CD14-positive monocyte (primary cell): ENCODE results near the gene KSR2. TPM values are rescaled to one million over a fixed set of nuclear protein-coding genes. Genes with fewer than 3 reads are reported as not detected.

Source experiments
- DNase-seq, 3 donors: peaks; one replicate each; pipeline ENCODE4 v3.0.0-alpha.2; 2011 to 2022
- H2AFZ ChIP-seq: 2 replicates; pipeline ENCODE4 v1.6.0; 2012; ENCODE audit warnings: mild to moderate bottlenecking, low read depth, low read length, inconsistent platforms; ENCODE audit not compliant: insufficient read depth, poor library complexity, severe bottlenecking
- H3K27ac ChIP-seq, 2 donors: 1 replicate in 1 of 2; 2 replicates in 1 of 2; pipeline ENCODE4 v1.5.1; 2012 to 2013; ENCODE audit warnings: low read length in 2 of 2, control low read depth in 1 of 2, inconsistent platforms in 1 of 2, low read depth in 1 of 2, mild to moderate bottlenecking in 1 of 2
- H3K27me3 ChIP-seq, 2 donors: one replicate each; pipeline versions ENCODE4 v1.6.0 to v1.6.1; 2011 to 2013; ENCODE audit warnings: low read length in 2 of 2; ENCODE audit not compliant: control insufficient read depth in 2 of 2, insufficient read depth in 2 of 2
- H3K36me3 ChIP-seq, 2 donors: replicated peaks in 1 of 2; 1 replicate in 1 of 2; 2 replicates in 1 of 2; pipeline versions ENCODE4 v1.5.1 to v1.6.1; 2012 to 2013; ENCODE audit warnings: low read length in 2 of 2, control low read depth in 1 of 2, inconsistent platforms in 1 of 2, mild to moderate bottlenecking in 1 of 2; ENCODE audit not compliant: insufficient read depth in 2 of 2, control insufficient read depth in 1 of 2
- H3K4me1 ChIP-seq, 2 donors: 1 replicate in 1 of 2; 2 replicates in 1 of 2; pipeline versions ENCODE4 v1.5.1 to v1.6.1; 2012 to 2013; ENCODE audit warnings: low read length in 2 of 2, control low read depth in 1 of 2, inconsistent platforms in 1 of 2, mild to moderate bottlenecking in 1 of 2, moderate library complexity in 1 of 2; ENCODE audit not compliant: insufficient read depth in 2 of 2, control insufficient read depth in 1 of 2
- H3K4me2 ChIP-seq: replicated peaks from 2 replicates; pipeline ENCODE3; 2012; ENCODE audit warnings: low read length, moderate library complexity, mild to moderate bottlenecking; ENCODE audit not compliant: poor library complexity, severe bottlenecking; ENCODE audit errors: extremely low read depth
- H3K4me3 ChIP-seq, 3 experiments: fragments of 200-600 bp in 1 of 3; sonication (generic) in 1 of 3; replicated peaks in 1 of 3; 1 replicate in 2 of 3; 2 replicates in 1 of 3; pipeline ENCODE4 v1.5.1; 2011 to 2013; ENCODE audit warnings: low read length in 3 of 3, mild to moderate bottlenecking in 3 of 3, control low read depth in 2 of 3, low read depth in 2 of 3, inconsistent platforms in 1 of 3, moderate library complexity in 1 of 3
- H3K79me2 ChIP-seq: 2 replicates; pipeline ENCODE4 v1.6.0; 2012; ENCODE audit warnings: mild to moderate bottlenecking, control low read depth, inconsistent platforms, low read length, moderate library complexity; ENCODE audit not compliant: insufficient read depth
- H3K9ac ChIP-seq: 2 replicates; pipeline ENCODE4 v1.6.0; 2017; ENCODE audit warnings: low read length, mild to moderate bottlenecking; ENCODE audit not compliant: insufficient read depth, poor library complexity, severe bottlenecking
- H3K9me3 ChIP-seq, 2 donors: replicated peaks in 1 of 2; 1 replicate in 1 of 2; 2 replicates in 1 of 2; pipeline versions ENCODE4 v1.5.1 to v1.6.1; 2012 to 2013; ENCODE audit warnings: low read length in 2 of 2, control low read depth in 1 of 2; ENCODE audit not compliant: control insufficient read depth in 1 of 2, insufficient read depth in 1 of 2
- H4K20me1 ChIP-seq: 2 replicates; pipeline ENCODE4 v1.6.0; 2012; ENCODE audit warnings: mild to moderate bottlenecking, low read length, control low read depth, moderate library complexity; ENCODE audit not compliant: insufficient read depth
- H3K27ac Mint-ChIP-seq, 7 donors: one replicate each; pipeline ENCODE4 v1.8.0; 2020; ENCODE audit warnings: mild to moderate bottlenecking in 7 of 7, mixed read lengths in 7 of 7, moderate library complexity in 6 of 7, inconsistent platforms in 2 of 7
- H3K27me3 Mint-ChIP-seq, 3 donors: one replicate each; pipeline ENCODE4 v1.8.0; 2021 to 2022; ENCODE audit warnings: low read depth in 3 of 3, mild to moderate bottlenecking in 3 of 3, mixed read lengths in 3 of 3, moderate library complexity in 3 of 3, inconsistent platforms in 1 of 3
- H3K36me3 Mint-ChIP-seq, 2 donors: one replicate each; pipeline ENCODE4 v1.8.0; 2020; ENCODE audit warnings: mixed read lengths in 2 of 2, inconsistent platforms in 1 of 2, mild to moderate bottlenecking in 1 of 2
- H3K4me1 Mint-ChIP-seq: one replicate; pipeline ENCODE4 v1.8.0; 2020; ENCODE audit warnings: mild to moderate bottlenecking, mixed read lengths
- H3K4me3 Mint-ChIP-seq, 2 donors: one replicate each; pipeline ENCODE4 v1.8.0; 2020; ENCODE audit warnings: mild to moderate bottlenecking in 2 of 2, mixed read lengths in 2 of 2, moderate library complexity in 1 of 2
- H3K9me3 Mint-ChIP-seq, 7 donors: one replicate each; pipeline ENCODE4 v1.8.0; 2020 to 2022; ENCODE audit warnings: mixed read lengths in 7 of 7, mild to moderate bottlenecking in 6 of 7, moderate library complexity in 6 of 7, inconsistent platforms in 2 of 7
- WGBS: methylation state at CpG from one replicate; pipeline ENCODE4 v1.1.5; 2013; ENCODE audit warnings: missing lambda C conversion rate; ENCODE audit not compliant: insufficient coverage; 5-methylcytosine and 5-hydroxymethylcytosine counted together
- intact Hi-C, 2 donors: fragments of 100-400 bp; cut with micrococcal nuclease; formaldehyde crosslinking; loops; one replicate each; pipeline versions ENCODE4 v1.15.0 to v1.15.1; 2023
- polyA plus RNA-seq, 3 donors: library from polyadenylated mRNA; depleted of rRNA in 1 of 3; unstranded in 2 of 3; stranded (reverse) in 1 of 3; fragments of 300-500 nt in 2 of 3; fragments of >200 nt in 1 of 3; fragmentation: Illumina TruSeq in 2 of 3; gene quantifications; 1 replicate in 2 of 3; 2 replicates in 1 of 3; pipeline ENCODE4 v1.2.3, GENCODE V29; 2012 to 2021
- TF ChIP-seq, protein P1 (sequence below): fragments of 200-600 bp; IDR thresholded peaks from one replicate; pipeline ENCODE4 v1.8.0; 2022; ENCODE audit warnings: antibody characterized with exemption, mild to moderate bottlenecking

Gene KSR2
- polyA plus RNA-seq, 3 donors: not detected

DNA sequence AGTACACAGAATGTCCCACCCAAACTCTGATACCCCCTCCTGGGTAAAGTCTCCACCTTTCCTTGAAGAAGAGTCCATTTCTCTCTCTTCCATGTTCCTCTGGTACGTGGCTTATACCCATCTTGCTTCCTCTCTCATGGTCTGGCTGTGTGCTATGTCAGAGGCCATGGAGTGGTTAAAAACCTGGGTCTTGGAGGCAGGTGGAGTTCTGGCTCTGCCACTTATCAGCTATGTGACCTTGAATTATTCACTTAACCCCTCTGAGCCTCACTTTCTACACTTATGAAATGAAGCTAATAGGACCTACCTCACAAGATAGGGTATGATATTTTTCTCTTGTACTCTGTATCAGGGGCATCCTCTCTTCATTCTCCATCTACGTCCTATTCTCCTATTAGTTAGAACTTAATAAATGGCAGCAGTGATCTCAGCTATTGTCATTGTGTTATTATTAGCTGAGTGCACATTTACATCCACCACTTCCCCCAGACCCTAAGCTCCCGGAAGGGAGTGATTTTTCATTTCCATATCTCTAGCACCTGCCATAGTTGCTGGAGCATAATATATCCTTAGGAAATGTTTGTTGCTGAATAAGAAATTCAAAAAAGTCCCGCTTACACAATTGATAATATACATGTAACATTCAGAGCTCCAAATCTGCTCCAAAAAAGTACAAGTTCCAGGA, 547.6 kb downstream of the KSR2 start:
- Histone ChIP-seq H3K27ac (no peak overlapping the region), H3K79me2 (no peaks in the 10 kb centered on the region), H3K4me2 (no peak overlapping the region), H2AFZ (no peak overlapping the region), H3K36me3 (no peaks in the 10 kb centered on the region), H3K4me3 (no peak overlapping the region), H3K9me3 (no peaks in the 10 kb centered on the region), H3K27me3 (no peaks in the 10 kb centered on the region), H4K20me1 (no peaks in the 10 kb centered on the region), H3K9ac (no peak overlapping the region), H3K4me1 (no peaks in the 10 kb centered on the region)
- TF ChIP-seq, protein P1, sequence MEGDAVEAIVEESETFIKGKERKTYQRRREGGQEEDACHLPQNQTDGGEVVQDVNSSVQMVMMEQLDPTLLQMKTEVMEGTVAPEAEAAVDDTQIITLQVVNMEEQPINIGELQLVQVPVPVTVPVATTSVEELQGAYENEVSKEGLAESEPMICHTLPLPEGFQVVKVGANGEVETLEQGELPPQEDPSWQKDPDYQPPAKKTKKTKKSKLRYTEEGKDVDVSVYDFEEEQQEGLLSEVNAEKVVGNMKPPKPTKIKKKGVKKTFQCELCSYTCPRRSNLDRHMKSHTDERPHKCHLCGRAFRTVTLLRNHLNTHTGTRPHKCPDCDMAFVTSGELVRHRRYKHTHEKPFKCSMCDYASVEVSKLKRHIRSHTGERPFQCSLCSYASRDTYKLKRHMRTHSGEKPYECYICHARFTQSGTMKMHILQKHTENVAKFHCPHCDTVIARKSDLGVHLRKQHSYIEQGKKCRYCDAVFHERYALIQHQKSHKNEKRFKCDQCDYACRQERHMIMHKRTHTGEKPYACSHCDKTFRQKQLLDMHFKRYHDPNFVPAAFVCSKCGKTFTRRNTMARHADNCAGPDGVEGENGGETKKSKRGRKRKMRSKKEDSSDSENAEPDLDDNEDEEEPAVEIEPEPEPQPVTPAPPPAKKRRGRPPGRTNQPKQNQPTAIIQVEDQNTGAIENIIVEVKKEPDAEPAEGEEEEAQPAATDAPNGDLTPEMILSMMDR: no peak
- peaks cover 3 to 15% (median 8%) of the 10 kb centered on the region in 3 donors for H3K27me3 Mint-ChIP-seq
- H3K9me3 Mint-ChIP-seq: peaks cover 0 to 12% (median 7%) of the 10 kb centered on the region in 7 donors
- H3K4me1 Mint-ChIP-seq: no peaks in the 10 kb centered on the region
- no peaks in the 10 kb centered on the region for H3K36me3 Mint-ChIP-seq
- H3K27ac Mint-ChIP-seq: no peak overlapping the region
- DNase-seq: no peak
- intact Hi-C loops: no loop called here
- H3K4me3 Mint-ChIP-seq: no peak overlapping the region
- WGBS: no CpG with 5 or more reads among the region's 4 CpGs

DNA sequence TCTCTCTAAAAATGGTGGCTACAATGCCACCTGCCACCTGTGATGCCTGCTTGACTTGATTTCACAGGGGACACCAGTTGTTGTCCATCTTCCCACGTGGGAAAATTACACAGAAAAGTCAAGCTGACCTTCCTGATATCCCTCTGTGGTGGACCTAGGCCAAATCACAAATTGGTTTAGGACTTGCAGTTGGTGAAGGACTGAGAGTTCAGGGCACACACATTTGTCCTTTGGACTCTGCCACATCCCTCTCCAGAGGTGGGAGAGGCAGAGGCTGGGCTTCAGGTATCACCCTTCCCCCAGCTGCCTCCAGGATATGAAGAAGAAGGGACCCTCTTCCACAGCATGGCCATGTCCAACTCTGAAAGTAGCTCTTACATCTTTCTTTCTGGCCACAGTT, 551.8 kb downstream of the KSR2 start:
- no peaks in the 10 kb centered on the region for H3K9me3 ChIP-seq
- H3K27ac Mint-ChIP-seq: no peak overlapping the region
- H3K36me3 ChIP-seq: no peaks in the 10 kb centered on the region
- TF ChIP-seq, protein P1: no peak
- no peak overlapping the region for H3K4me3 ChIP-seq
- WGBS: no CpG with 5 or more reads among the region's 1 CpG
- no peaks in the 10 kb centered on the region for H3K4me1 Mint-ChIP-seq
- H3K27me3 ChIP-seq: no peaks in the 10 kb centered on the region
- no peak overlapping the region for H3K27ac ChIP-seq
- H3K4me3 Mint-ChIP-seq: no peak overlapping the region
- H3K79me2 ChIP-seq: no peaks in the 10 kb centered on the region
- no peaks in the 10 kb centered on the region for H4K20me1 ChIP-seq
- H3K4me2 ChIP-seq: no peak overlapping the region
- no peaks in the 10 kb centered on the region for H3K4me1 ChIP-seq
- H3K27me3 Mint-ChIP-seq: peaks cover 4 to 13% (median 8%) of the 10 kb centered on the region in 3 donors
- DNase-seq: no peak
- H3K9me3 Mint-ChIP-seq: peaks cover 0 to 7% (median 3%) of the 10 kb centered on the region in 7 donors
- no peak overlapping the region for H3K9ac ChIP-seq
- H2AFZ ChIP-seq: no peak overlapping the region
- H3K36me3 Mint-ChIP-seq: no peaks in the 10 kb centered on the region
- intact Hi-C loops: no loop called here
